Fibroblast of lung (primary cell): ENCODE results near the gene HIKESHI.

Source experiments
- CTCF ChIP-seq, 2 donors: IDR thresholded peaks in 1 of 2; conservative IDR thresholded peaks in 1 of 2; 1 replicate in 1 of 2; 2 replicates in 1 of 2; pipeline ENCODE4 v1.5.1; 2011 to 2012; ENCODE audit warnings: low read length in 2 of 2, control low read depth in 1 of 2, inconsistent platforms in 1 of 2, low read depth in 1 of 2, mild to moderate bottlenecking in 1 of 2
- EZH2 ChIP-seq: IDR thresholded peaks from 2 replicates; pipeline ENCODE4 v1.5.1; 2012; ENCODE audit warnings: low read length, control low read depth, mild to moderate bottlenecking; ENCODE audit errors: missing control alignments

GRCh38 chr11:86256608-86257007 is 45.4 kb upstream of the HIKESHI start:
- TF ChIP-seq CTCF (conservative IDR thresholded peaks at IDR 0.05 in 1 of 2, IDR thresholded peaks at IDR 0.05 in 1 of 2; ENCODE audit: low read depth in 1 of 2, low read length in 2 of 2) = no peak
- TF ChIP-seq EZH2 = no peak
